ENCODE data around the gene OR7C1.
"Not testable (repeated sequence)": the region's sequence is repeated elsewhere in the genome, so short reads cannot be mapped to it uniquely, and the experiment has no call there.

Gene OR7C1

DNA sequence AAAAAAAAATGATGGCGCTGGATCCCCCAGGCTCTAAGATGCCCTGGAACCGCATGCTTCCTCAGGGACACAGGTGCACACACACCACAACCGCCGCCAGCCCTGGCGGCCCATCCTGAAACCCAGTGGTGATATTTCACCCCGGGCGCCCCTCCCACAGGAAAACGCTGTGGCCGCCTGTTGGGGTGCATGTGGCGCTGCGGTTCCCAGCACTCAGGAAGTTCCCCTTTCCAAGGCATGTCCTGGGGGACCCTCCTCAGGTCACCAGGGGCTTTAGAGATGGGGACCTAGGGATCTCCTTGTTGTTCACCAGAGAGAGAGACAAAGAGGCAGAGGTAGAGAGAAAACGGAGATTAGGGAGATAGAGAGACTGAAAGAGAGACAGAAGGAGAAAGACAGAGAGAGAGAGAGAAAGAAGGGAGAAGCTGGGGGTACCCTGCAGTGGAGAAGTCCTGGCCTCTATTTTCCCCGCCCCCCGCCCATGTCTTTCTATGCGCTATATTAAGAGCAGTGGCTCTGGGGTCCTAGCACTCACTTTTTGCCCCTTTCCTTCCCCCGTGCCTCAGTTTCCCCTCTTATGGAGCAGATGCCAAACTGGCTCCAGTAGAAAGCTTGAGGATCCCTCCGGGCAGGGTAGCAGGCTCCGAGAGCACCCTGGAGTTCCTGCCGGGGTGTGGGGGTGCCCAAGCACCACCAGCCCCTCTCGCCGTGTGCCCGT lies 59.0 kb downstream of the OR7C1 start:
- peak overlapping the region; percentile 42 for H3K4me3 ChIP-seq (ENCODE audit: control insufficient read depth, low read depth, low read length)
- TF ChIP-seq, protein P1, sequence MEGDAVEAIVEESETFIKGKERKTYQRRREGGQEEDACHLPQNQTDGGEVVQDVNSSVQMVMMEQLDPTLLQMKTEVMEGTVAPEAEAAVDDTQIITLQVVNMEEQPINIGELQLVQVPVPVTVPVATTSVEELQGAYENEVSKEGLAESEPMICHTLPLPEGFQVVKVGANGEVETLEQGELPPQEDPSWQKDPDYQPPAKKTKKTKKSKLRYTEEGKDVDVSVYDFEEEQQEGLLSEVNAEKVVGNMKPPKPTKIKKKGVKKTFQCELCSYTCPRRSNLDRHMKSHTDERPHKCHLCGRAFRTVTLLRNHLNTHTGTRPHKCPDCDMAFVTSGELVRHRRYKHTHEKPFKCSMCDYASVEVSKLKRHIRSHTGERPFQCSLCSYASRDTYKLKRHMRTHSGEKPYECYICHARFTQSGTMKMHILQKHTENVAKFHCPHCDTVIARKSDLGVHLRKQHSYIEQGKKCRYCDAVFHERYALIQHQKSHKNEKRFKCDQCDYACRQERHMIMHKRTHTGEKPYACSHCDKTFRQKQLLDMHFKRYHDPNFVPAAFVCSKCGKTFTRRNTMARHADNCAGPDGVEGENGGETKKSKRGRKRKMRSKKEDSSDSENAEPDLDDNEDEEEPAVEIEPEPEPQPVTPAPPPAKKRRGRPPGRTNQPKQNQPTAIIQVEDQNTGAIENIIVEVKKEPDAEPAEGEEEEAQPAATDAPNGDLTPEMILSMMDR (IDR thresholded peaks at IDR 0.05; ENCODE audit: control insufficient read depth, insufficient read depth, low read depth, low read length, missing control alignments): no peak

DNA sequence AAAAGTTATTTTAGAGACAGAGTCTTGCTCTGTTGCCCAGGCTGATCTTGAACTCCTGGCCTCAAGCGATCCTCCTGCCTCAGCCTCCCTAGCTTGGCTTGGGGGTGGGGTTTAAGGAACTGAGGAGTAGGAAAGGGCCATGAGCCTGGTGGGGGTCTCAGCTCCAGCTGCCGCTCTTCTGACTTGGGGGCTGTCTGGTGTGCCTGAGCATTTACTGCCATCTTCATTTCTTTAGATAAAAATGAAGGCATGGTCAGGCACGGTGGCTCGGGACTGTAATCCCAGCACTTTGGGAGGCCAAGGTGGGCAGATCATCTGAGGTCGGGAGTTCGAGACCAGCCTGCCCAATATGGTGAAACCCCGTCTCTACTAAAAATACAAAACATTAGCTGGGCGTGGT lies 59.7 kb downstream of the OR7C1 start:
- DNase-seq (ENCODE audit: low read depth); H3K4me3 ChIP-seq (ENCODE audit: control insufficient read depth, low read depth, low read length): not testable (repeated sequence)

More for the DNA sequence above, 59.0 kb downstream of the OR7C1 start:
- DNase-seq (ENCODE audit: low read depth): no peak

DNA sequence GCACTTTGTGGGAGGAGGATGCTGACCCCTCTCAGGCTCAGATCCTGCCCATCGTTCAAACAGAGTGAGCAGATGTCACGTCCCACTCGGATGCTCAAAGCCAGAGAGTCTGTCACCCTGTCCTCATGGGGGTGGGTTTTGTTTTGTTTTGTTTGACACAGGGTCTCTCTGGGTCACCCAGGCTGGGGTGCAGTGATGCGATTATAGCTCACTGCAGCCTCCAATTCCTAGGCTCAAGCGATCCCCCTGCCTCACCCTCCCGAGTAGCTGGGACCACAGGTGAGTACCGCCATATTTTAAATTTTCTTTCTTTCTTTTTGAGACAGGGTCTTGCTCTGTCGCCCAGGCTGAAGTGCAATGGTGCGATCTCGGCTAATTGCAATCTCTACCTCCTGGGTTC lies 60.6 kb downstream of the OR7C1 start:
- DNase-seq (ENCODE audit: low read depth): no peak
- TF ChIP-seq, protein P1 (IDR thresholded peaks at IDR 0.05; ENCODE audit: control insufficient read depth, insufficient read depth, low read depth, low read length, missing control alignments): no peak
- no peak overlapping the region for H3K4me3 ChIP-seq (ENCODE audit: control insufficient read depth, low read depth, low read length)

DNA sequence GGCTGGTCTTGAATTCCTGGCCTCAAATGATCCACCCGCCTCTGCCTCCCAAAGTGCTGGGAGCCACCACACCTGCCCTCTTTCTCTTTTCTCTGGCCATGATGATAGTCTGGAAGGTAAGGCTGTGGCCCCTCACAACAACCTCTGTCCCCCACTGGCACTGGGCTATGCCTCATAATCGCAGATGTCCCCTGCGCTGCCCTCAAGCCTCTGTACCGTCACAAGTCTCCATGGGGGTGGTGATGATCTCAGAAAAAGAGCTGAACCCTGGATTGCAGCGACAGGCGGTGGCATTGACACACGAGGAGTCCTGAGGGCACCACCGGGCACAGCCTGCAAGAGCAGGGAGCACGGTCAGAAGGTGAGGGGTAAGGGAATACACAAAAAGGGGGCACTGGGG lies 61.3 kb downstream of the OR7C1 start:
- H3K4me3 ChIP-seq (ENCODE audit: control insufficient read depth, low read depth, low read length): not testable (repeated sequence)

DNA sequence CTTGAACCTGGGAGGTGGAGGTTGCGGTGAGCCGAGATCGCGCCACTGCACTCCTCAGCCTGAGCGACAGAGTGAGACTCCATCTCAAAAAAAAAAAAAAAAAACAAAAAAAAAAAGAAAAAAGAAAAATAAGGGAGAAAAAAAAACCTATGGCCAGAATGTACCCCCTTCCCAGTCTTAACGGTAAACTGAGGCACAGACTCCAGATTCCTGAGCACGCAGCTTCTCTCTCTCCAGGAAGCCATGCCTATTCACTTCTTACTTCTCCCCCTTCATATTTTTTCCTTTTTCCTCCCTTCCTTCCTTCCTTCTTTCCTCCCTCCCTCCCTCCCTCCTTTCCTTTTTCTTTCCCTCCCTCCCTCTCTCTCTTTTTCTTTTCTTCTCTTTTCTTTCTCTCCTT lies 62.0 kb downstream of the OR7C1 start:
- no peak for DNase-seq (ENCODE audit: low read depth)
- H3K4me3 ChIP-seq (ENCODE audit: control insufficient read depth, low read depth, low read length): no peak overlapping the region
- TF ChIP-seq, protein P1 (IDR thresholded peaks at IDR 0.05; ENCODE audit: control insufficient read depth, insufficient read depth, low read depth, low read length, missing control alignments): no peak

More for the DNA sequence above, 61.3 kb downstream of the OR7C1 start:
- DNase-seq (ENCODE audit: low read depth): not testable (repeated sequence)

DNA sequence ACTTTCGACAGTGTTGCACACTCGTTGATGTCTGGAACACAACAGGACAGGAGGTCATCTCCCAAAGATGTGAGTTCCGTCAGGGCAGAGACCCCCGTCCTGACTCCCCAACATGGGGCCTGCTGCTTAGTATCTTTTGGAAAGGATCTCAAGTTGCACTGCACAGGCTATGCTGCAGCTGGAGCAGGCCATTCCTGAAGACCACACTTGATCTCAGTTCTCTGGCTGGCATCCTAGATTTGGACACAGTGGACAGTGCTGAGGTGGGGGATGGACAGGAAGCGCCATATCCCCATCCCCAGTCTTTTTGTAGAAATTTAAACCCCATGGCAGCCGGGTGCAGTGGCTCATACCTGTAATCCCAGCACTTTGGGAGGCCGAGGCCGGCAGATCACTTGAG lies 62.5 kb downstream of the OR7C1 start:
- DNase-seq (ENCODE audit: low read depth): no peak
- no peak overlapping the region for H3K4me3 ChIP-seq (ENCODE audit: control insufficient read depth, low read depth, low read length)
- TF ChIP-seq, protein P1 (IDR thresholded peaks at IDR 0.05; ENCODE audit: control insufficient read depth, insufficient read depth, low read depth, low read length, missing control alignments): no peak

DNA sequence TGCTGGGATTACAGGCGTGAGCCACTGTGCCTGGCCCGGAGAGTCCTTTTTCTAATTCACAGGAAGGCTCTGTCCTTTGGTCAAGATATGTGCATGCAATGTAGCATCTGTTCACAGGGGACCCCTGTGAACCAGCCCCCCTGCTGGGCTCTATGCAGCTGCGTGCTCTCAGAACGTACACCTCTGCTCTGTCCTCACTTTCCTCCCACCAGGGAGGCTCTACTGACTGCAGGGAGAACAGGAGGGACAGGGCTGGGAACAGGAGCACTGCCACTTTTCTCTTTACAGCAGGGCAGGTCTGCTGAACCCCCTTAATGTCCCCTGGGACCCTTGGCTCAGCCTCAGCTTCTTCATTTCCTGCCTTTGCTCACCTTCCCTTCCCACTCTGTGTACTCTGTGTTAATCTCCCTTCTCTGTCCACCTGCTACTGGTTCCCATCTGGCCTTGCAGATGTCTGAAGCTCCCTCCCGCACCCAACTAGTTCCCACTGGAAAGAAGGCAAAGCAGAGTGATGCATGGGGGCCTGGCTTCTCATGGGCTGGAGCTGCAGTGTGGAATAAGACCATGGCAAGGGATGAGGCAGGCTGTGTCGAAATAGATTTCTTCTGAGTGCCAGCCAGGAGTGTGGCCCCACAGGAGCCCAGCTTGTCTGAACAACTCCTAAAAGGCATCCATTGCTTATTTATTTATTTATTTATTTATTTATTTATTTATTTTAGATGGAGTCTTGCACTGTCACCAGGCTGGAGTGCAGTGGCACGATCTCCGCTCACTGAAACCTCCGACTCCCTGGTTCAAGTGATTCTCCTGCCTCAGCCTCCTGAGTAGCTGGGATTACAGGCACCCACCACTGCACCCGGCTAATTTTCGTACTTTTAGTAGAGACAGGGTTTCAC lies 63.8 kb downstream of the OR7C1 start:
- DNase-seq (ENCODE audit: low read depth): no peak
- H3K4me3 ChIP-seq (ENCODE audit: control insufficient read depth, low read depth, low read length): no peak overlapping the region
- TF ChIP-seq, protein P1 (IDR thresholded peaks at IDR 0.05; ENCODE audit: control insufficient read depth, insufficient read depth, low read depth, low read length, missing control alignments): no peak
